HepG2 (cell line): ENCODE results near the gene SNRNP200. TPM values are rescaled to one million over a fixed set of nuclear protein-coding genes. Genes with fewer than 3 reads are reported as not detected.

Experiments
- ATAC-seq: fragments of 200-7000 bp; cut with Tn5 transposase; 3 replicates; pipeline ENCODE4 v1.9.1; 2020; ENCODE audit warnings: mild to moderate bottlenecking, moderate library complexity
- BruUV-seq: library from RNA; stranded (reverse); fragments of 400-500 nt; replicated peaks from 2 replicates; lab custom pipeline; 2021; lab: Mats Ljungman, UMichigan
- CTCF ChIA-PET: fragments of 300-600 bp; formaldehyde crosslinking; extraction: SDS; loops from one replicate; lab custom pipeline; 2021; ENCODE audit warnings: low total read pairs, inconsistent platforms, low intra/inter-chr PET ratio; lab: Yijun Ruan, JAX
- POLR2A ChIA-PET: fragments of 350-600 bp; sonication (Branson Sonifier 250); formaldehyde crosslinking; loops from one replicate; lab custom pipeline; 2020; ENCODE audit warnings: antibody characterized with exemption, inconsistent platforms; lab: Yijun Ruan, JAX
- DNase-seq: peaks from one replicate; pipeline ENCODE4 v3.0.0-alpha.2; 2015; ENCODE audit warnings: low spot score
- FAIRE-seq: peaks from 3 replicates; lab custom pipeline; 2011; peaks lifted over from hg19 to GRCh38; lab: Jason Lieb, UNC
- H2AFZ ChIP-seq: one replicate; pipeline ENCODE4 v1.6.1; 2011; ENCODE audit warnings: low read length, inconsistent platforms
- H3K27ac ChIP-seq: fragments of 300-600 bp; 3 replicates; pipeline ENCODE4 v1.8.0; 2011; ENCODE audit warnings: mixed run types, mild to moderate bottlenecking, mixed read lengths, low read length, inconsistent platforms; ENCODE audit not compliant: insufficient read depth; ENCODE audit errors: extremely low read length
- H3K27me3 ChIP-seq, 2 experiments: fragments of 200-600 bp in 1 of 2; 2 replicates in 1 of 2; 3 replicates in 1 of 2; pipeline versions ENCODE4 v1.6.0 to v1.8.0; 2011; ENCODE audit warnings: low read length in 2 of 2, mild to moderate bottlenecking in 2 of 2, moderate library complexity in 2 of 2, inconsistent platforms in 1 of 2; ENCODE audit not compliant: insufficient read depth in 2 of 2, control insufficient read depth in 1 of 2
- H3K36me3 ChIP-seq, 2 experiments: fragments of 200-600 bp in 1 of 2; replicated peaks in 1 of 2; 2 replicates in 1 of 2; 3 replicates in 1 of 2; pipeline versions ENCODE4 v1.5.1 to v1.8.0; 2011; ENCODE audit warnings: low read length in 2 of 2, inconsistent platforms in 1 of 2; ENCODE audit not compliant: insufficient read depth in 2 of 2, control insufficient read depth in 1 of 2
- H3K4me1 ChIP-seq: 2 replicates; pipeline ENCODE4 v1.5.1; 2012; ENCODE audit warnings: low read length, inconsistent platforms; ENCODE audit not compliant: insufficient read depth
- H3K4me2 ChIP-seq: 2 replicates; pipeline ENCODE4 v1.6.0; 2011; ENCODE audit warnings: low read depth, low read length, inconsistent platforms
- H3K4me3 ChIP-seq, 3 experiments: fragments of 200-600 bp in 1 of 3; sonication (generic), shearing (Covaris generic) in 1 of 3; replicated peaks in 1 of 3; 2 replicates each; pipeline ENCODE4 v1.5.1; 2011 to 2016; ENCODE audit warnings: low read length in 3 of 3, inconsistent platforms in 2 of 3, low read depth in 2 of 3, mild to moderate bottlenecking in 2 of 3, control low read depth in 1 of 3, mixed read lengths in 1 of 3; ENCODE audit not compliant: insufficient read depth in 1 of 3
- H3K79me2 ChIP-seq: one replicate; pipeline ENCODE4 v1.6.1; 2011; ENCODE audit warnings: low read length, inconsistent platforms; ENCODE audit not compliant: insufficient read depth
- H3K9ac ChIP-seq: 2 replicates; pipeline ENCODE4 v1.6.0; 2011; ENCODE audit warnings: mild to moderate bottlenecking, low read depth, low read length, inconsistent platforms; ENCODE audit not compliant: insufficient read depth
- H3K9me3 ChIP-seq: 2 replicates; pipeline ENCODE4 v1.5.1; 2012; ENCODE audit warnings: mild to moderate bottlenecking, low read length
- H4K20me1 ChIP-seq: 2 replicates; pipeline ENCODE4 v1.6.0; 2011; ENCODE audit warnings: inconsistent platforms, mild to moderate bottlenecking, low read length, moderate library complexity; ENCODE audit not compliant: insufficient read depth
- BRD4 ChIP-seq: sonication (generic); formaldehyde crosslinking; IDR thresholded peaks from 2 replicates; pipeline ENCODE4 v1.4.0; 2020; ENCODE audit warnings: missing genetic modification reagents
- GABPA ChIP-seq, 2 experiments: IDR thresholded peaks; 2 replicates each; pipeline ENCODE4 v1.6.1; 2011 to 2016; ENCODE audit warnings: low read depth in 2 of 2, low read length in 1 of 2, missing biosample characterization in 1 of 2, missing genetic modification characterization in 1 of 2
- POLR2AphosphoS5 ChIP-seq: IDR thresholded peaks from 2 replicates; pipeline ENCODE4 v1.6.1; 2012; ENCODE audit warnings: low read depth, low read length
- ZNF251 ChIP-seq: sonication (generic); formaldehyde crosslinking; IDR thresholded peaks from 2 replicates; pipeline ENCODE4 v1.9.0; 2021; ENCODE audit warnings: mild to moderate bottlenecking, missing genetic modification reagents
- ZNF7 ChIP-seq: IDR thresholded peaks from 2 replicates; pipeline ENCODE4 v1.6.1; 2016; ENCODE audit warnings: missing biosample characterization, missing genetic modification reagents
- WGBS: methylation state at CpG from one replicate; pipeline ENCODE4 v1.1.6; 2017; ENCODE audit warnings: low lambda C conversion rate; 5-methylcytosine and 5-hydroxymethylcytosine counted together
- in situ Hi-C: cut with HindIII; loops from 2 replicates; pipeline ENCODE4 v1.10.0; 2017; ENCODE audit warnings: low pct_unique_long_range_greater_than_20kb; ENCODE audit not compliant: extremely low pct_ligation_motif_present
- intact Hi-C: fragments of 100-400 bp; cut with micrococcal nuclease; formaldehyde crosslinking; loops from one replicate; pipeline ENCODE4 v1.10.0; 2022; ENCODE audit not compliant: unreplicated experiment
- polyA plus RNA-seq, 8 experiments: library from polyadenylated mRNA; depleted of rRNA in 3 of 8; stranded (reverse) in 7 of 8; unstranded in 1 of 8; fragments of >200 nt; fragmentation: Illumina TruSeq in 4 of 8; extraction: Trizol in 4 of 8; gene quantifications; 2 replicates each; pipeline versions ENCODE4 v1.2.1 to v1.2.3, GENCODE V29; 2011 to 2016; ENCODE audit warnings: low read depth in 4 of 8, missing spikeins in 1 of 8, mixed read lengths in 1 of 8; ENCODE audit not compliant: insufficient read depth in 1 of 8
- total RNA-seq, 5 experiments: library from RNA; depleted of rRNA; stranded (reverse); fragments of >200 nt; fragmentation: Illumina TruSeq; extraction: Trizol; gene quantifications; 2 replicates each; pipeline ENCODE4 v1.2.3, GENCODE V29; 2016; ENCODE audit warnings: low read depth in 1 of 5
- TF ChIP-seq, protein P1 (sequence below): sonication (generic); formaldehyde crosslinking; IDR thresholded peaks from 2 replicates; pipeline ENCODE4 v1.4.0; 2020; ENCODE audit warnings: missing genetic modification reagents
- TF ChIP-seq, protein P2 (sequence below): IDR thresholded peaks from 2 replicates; pipeline ENCODE4 v1.6.1; 2016
- TF ChIP-seq, protein P3 (sequence below), 2 experiments: sonication (generic) in 1 of 2; formaldehyde crosslinking in 1 of 2; IDR thresholded peaks; 2 replicates each; pipeline versions ENCODE4 v1.4.0 to v1.6.1; 2018 to 2020; ENCODE audit warnings: missing genetic modification reagents in 2 of 2, borderline replicate concordance in 1 of 2, low read depth in 1 of 2, mild to moderate bottlenecking in 1 of 2, missing biosample characterization in 1 of 2

Gene SNRNP200
- total and polyA plus RNA-seq, 2 of the 13 experiments (the other 11 are each of a cell fraction or from before 2014, with no cell fraction given) = 99.0 to 232 TPM

DNA sequence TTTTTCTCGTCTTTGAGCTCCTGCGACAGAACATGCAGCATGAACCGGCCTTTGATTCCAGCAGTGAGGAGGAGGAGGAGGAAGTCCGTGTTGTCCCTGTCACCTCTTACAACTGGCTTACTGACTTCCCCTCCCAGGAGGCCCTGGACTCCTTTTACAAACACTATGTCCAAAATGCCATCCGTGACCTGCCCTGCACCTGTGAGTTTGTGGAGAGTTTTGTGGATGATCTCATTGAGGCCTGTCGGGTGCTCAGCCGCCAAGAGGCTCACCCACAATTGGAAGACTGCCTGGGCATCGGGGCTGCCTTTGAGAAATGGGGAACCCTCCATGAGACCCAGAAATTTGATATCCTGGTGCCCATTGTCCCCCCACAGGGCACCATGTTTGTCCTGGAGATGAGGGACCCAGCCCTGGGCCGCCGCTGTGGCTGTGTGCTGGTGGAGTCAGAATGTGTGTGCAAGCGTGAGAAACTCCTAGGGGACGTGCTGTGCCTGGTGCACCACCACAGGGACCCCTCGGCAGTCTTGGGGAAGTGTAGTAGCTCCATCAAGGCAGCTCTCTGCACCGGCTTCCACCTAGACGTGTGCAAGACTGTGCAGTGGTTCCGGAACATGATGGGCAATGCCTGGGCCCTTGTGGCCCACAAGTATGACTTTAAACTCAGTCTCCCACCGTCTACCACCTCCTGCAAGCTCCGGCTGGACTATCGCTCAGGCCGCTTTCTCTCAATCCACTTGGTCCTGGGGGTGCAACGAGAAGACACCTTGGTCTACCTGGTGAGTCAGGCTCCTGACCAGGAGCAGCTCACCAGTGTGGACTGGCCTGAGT, 21.9 kb upstream of the SNRNP200 start:
- H4K20me1 ChIP-seq = no peaks in the 10 kb centered on the region
- H3K4me3 ChIP-seq = no peak overlapping the region
- CTCF ChIA-PET = no interaction called here
- intact Hi-C loops = loop anchor here (10.0 kb wide), 1 partner anchor 122 kb away; the partner anchor contains the start of gene STARD7
- H2AFZ ChIP-seq = no peak overlapping the region
- BruUV-seq = TSS peak; percentile 52
- FAIRE-seq (no peak), DNase-seq (no peak), ATAC-seq (no peak)
- in situ Hi-C loops = no loop called here
- WGBS = 96% methylated on average over 19 of the region's 21 CpGs
- H3K27ac ChIP-seq = no peak overlapping the region
- no peak overlapping the region for H3K4me2 ChIP-seq
- no peaks in the 10 kb centered on the region for H3K79me2 ChIP-seq
- POLR2A ChIA-PET = interaction anchor here (1.7 to 3.6 kb wide), 3 partner anchors 8 to 22 kb away, joined by 4 to 43 read pairs (median 17); partner anchors contain the start of genes NCAPH and SNRNP200
- no peak overlapping the region for H3K9ac ChIP-seq
- peaks cover 0 to 11% of the 10 kb centered on the region in 2 experiments; a peak in 3 of 5 replicates for H3K27me3 ChIP-seq
- H3K9me3 ChIP-seq = no peaks in the 10 kb centered on the region
- peaks cover 5 to 15% of the 10 kb centered on the region in 2 experiments; a peak in 4 of 5 replicates for H3K36me3 ChIP-seq
- TF ChIP-seq, protein P1, sequence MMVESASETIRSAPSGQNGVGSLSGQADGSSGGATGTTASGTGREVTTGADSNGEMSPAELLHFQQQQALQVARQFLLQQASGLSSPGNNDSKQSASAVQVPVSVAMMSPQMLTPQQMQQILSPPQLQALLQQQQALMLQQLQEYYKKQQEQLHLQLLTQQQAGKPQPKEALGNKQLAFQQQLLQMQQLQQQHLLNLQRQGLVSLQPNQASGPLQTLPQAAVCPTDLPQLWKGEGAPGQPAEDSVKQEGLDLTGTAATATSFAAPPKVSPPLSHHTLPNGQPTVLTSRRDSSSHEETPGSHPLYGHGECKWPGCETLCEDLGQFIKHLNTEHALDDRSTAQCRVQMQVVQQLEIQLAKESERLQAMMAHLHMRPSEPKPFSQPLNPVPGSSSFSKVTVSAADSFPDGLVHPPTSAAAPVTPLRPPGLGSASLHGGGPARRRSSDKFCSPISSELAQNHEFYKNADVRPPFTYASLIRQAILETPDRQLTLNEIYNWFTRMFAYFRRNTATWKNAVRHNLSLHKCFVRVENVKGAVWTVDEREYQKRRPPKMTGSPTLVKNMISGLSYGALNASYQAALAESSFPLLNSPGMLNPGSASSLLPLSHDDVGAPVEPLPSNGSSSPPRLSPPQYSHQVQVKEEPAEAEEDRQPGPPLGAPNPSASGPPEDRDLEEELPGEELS (CRISPR knock-in tag) = no peak
- TF ChIP-seq ZNF7 (CRISPR knock-in tag) = peak; percentile 26; the same call in 1 of the 2 replicates
- peaks cover 33% of the 10 kb centered on the region for H3K4me1 ChIP-seq

DNA sequence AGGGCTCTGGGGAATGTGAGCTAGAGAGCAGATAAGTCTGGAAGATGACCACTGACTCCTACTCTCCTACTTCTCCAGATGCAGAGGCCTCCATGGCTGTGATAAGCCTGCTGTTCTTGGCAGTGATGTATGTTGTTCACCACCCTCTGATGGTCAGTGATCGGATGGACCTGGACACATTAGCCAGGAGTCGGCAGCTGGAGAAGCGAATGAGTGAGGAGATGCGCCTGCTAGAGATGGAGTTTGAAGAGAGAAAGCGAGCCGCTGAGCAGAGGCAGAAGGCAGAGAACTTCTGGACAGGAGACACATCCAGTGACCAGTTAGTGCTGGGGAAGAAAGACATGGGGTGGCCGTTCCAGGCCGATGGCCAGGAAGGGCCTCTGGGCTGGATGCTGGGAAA, 21.2 kb upstream of the SNRNP200 start:
- H3K27ac ChIP-seq = no peak overlapping the region
- H3K4me3 ChIP-seq = no peak overlapping the region
- H2AFZ ChIP-seq = no peak overlapping the region
- FAIRE-seq (no peak), DNase-seq (no peak), ATAC-seq (no peak)
- H3K9ac ChIP-seq = no peak overlapping the region
- H3K36me3 ChIP-seq = peaks cover 5 to 15% of the 10 kb centered on the region in 2 experiments; a peak in 4 of 5 replicates
- in situ Hi-C loops (no loop called here), intact Hi-C loops (loop anchor here (10.0 kb wide), 1 partner anchor 122 kb away; the partner anchor contains the start of gene STARD7)
- CTCF ChIA-PET = no interaction called here
- peaks cover 39% of the 10 kb centered on the region for H3K4me1 ChIP-seq
- 96% methylated on average over 8 of the region's 8 CpGs for WGBS
- no TSS peak for BruUV-seq
- H3K9me3 ChIP-seq = no peaks in the 10 kb centered on the region
- no peaks in the 10 kb centered on the region for H4K20me1 ChIP-seq
- no peaks in the 10 kb centered on the region for H3K79me2 ChIP-seq
- POLR2A ChIA-PET = interaction anchor here (1.7 to 3.6 kb wide), 3 partner anchors 9 to 21 kb away, joined by 4 to 43 read pairs (median 17); partner anchors contain the start of genes NCAPH and SNRNP200
- peaks cover 3 to 17% of the 10 kb centered on the region in 2 experiments; a peak in 4 of 5 replicates for H3K27me3 ChIP-seq
- H3K4me2 ChIP-seq = peak overlapping the region; percentile 86
- no peak for TF ChIP-seq ZNF251 (CRISPR knock-in tag)
- TF ChIP-seq, protein P2, sequence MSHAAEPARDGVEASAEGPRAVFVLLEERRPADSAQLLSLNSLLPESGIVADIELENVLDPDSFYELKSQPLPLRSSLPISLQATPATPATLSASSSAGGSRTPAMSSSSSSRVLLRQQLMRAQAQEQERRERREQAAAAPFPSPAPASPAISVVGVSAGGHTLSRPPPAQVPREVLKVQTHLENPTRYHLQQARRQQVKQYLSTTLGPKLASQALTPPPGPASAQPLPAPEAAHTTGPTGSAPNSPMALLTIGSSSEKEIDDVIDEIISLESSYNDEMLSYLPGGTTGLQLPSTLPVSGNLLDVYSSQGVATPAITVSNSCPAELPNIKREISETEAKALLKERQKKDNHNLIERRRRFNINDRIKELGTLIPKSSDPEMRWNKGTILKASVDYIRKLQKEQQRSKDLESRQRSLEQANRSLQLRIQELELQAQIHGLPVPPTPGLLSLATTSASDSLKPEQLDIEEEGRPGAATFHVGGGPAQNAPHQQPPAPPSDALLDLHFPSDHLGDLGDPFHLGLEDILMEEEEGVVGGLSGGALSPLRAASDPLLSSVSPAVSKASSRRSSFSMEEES (CRISPR knock-in tag) = no peak
- TF ChIP-seq POLR2AphosphoS5 = no peak
- no peak for TF ChIP-seq BRD4 (CRISPR knock-in tag)
- TF ChIP-seq, protein P3, sequence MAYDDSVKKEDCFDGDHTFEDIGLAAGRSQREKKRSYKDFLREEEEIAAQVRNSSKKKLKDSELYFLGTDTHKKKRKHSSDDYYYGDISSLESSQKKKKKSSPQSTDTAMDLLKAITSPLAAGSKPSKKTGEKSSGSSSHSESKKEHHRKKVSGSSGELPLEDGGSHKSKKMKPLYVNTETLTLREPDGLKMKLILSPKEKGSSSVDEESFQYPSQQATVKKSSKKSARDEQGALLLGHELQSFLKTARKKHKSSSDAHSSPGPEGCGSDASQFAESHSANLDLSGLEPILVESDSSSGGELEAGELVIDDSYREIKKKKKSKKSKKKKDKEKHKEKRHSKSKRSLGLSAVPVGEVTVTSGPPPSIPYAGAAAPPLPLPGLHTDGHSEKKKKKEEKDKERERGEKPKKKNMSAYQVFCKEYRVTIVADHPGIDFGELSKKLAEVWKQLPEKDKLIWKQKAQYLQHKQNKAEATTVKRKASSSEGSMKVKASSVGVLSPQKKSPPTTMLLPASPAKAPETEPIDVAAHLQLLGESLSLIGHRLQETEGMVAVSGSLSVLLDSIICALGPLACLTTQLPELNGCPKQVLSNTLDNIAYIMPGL (CRISPR knock-in tag; IDR thresholded peaks at IDR 0.05; ENCODE audit: borderline replicate concordance in 1 of 2, low read depth in 1 of 2) = no peak
- TF ChIP-seq GABPA (IDR thresholded peaks at IDR 0.05; ENCODE audit: low read depth, low read length) = no peak
- TF ChIP-seq GABPA (CRISPR knock-in tag; IDR thresholded peaks at IDR 0.05; ENCODE audit: low read depth) = no peak
